ENCODE data around the gene CXXC5.

- no peak for TF ChIP-seq CTCF (IDR thresholded peaks at IDR 0.05 in 2 of 3, conservative IDR thresholded peaks at IDR 0.05 in 1 of 3; ENCODE audit: insufficient read depth in 2 of 3, low read depth in 1 of 3, low read length in 3 of 3)
- TF ChIP-seq RFX5 (IDR thresholded peaks at IDR 0.05; ENCODE audit: low read depth, low read length), result no peak
- TF ChIP-seq HDAC6 (IDR thresholded peaks at IDR 0.05; ENCODE audit: low read depth, low read length), result no peak
- no peak for TF ChIP-seq TBL1XR1 (IDR thresholded peaks at IDR 0.05; ENCODE audit: low read length in 2 of 2)
- no peak for TF ChIP-seq MXI1 (IDR thresholded peaks at IDR 0.05; ENCODE audit: low read depth, low read length)
Observed at GRCh38 chr5:139641116-139642080, 6.8 kb upstream of the CXXC5 start.

Measured in K562 (cell line).